Lung microvascular endothelial cell (primary cell): ENCODE results near the gene DSG4. TPM values are rescaled to one million over a fixed set of nuclear protein-coding genes. Genes with fewer than 3 reads are reported as not detected.
A peak's percentile ranks its signal among the peaks of the same experiment; 100 is the strongest.

Source experiments
- DNase-seq, 2 donors: peaks; one replicate each; pipeline versions ENCODE4 v3.0.0 to v3.0.0-alpha.2; 2010; ENCODE audit warnings: low read depth in 2 of 2
- total RNA-seq: library from RNA; depleted of rRNA; stranded (reverse); fragments of >200 nt; gene quantifications from 2 replicates; pipeline ENCODE4 v1.2.1, GENCODE V29; 2014

DSG4 gene
- total RNA-seq, 1 donor from 2014 or later, result not detected

DNA sequence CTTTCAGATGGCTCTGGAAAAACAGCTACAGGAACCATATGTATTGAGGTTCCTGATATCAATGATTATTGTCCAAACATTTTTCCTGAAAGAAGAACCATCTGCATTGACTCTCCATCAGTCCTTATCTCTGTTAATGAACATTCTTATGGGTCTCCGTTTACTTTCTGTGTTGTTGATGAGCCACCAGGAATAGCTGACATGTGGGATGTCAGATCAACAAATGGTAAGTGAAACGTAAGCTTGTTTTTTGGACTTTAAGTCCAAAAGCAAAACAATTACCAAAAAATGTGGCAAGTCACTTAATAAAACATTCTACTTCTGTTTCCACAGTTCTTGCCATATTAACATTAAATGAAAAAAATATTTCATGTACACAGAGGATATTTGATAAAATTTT, 26.8 kb downstream of the DSG4 start:
- no peak for DNase-seq

DNA sequence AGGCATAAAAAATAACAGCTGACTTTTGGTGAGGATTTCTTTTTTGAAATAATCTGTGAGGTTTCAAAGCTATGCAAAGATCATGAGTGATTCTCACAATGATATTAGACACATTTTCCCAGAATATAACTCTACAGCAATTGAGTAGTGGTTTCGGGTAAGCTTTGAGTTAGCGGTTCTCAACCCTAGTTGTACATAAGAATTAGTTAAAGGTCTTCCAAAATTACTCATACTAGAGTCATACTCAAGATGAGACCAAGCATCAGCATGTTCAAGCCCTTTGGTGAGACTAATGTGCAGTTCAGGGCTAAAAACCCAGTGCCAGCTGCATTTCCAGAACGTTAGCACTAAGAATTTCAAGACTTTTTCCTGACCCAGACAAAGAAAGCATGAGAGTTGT, 31.1 kb downstream of the DSG4 start:
- DNase-seq, result no peak

DNA sequence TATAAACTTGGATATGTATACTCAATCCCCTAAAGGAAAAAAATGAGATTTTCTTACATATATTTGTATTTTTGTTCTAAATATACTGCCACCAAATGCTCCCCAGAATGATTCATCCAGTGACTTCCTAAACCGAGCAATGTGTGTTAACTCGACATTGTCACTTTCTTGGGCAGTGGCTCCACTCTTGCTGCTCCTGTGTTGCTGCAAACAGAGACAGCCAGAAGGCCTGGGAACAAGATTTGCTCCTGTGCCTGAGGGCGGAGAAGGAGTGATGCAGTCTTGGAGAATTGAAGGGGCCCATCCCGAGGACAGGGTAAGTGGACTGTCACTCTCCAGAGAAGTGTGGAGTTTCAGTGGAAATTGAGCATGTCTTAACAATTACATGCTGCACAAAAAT, 32.7 kb downstream of the DSG4 start:
- no peak for DNase-seq

DNA sequence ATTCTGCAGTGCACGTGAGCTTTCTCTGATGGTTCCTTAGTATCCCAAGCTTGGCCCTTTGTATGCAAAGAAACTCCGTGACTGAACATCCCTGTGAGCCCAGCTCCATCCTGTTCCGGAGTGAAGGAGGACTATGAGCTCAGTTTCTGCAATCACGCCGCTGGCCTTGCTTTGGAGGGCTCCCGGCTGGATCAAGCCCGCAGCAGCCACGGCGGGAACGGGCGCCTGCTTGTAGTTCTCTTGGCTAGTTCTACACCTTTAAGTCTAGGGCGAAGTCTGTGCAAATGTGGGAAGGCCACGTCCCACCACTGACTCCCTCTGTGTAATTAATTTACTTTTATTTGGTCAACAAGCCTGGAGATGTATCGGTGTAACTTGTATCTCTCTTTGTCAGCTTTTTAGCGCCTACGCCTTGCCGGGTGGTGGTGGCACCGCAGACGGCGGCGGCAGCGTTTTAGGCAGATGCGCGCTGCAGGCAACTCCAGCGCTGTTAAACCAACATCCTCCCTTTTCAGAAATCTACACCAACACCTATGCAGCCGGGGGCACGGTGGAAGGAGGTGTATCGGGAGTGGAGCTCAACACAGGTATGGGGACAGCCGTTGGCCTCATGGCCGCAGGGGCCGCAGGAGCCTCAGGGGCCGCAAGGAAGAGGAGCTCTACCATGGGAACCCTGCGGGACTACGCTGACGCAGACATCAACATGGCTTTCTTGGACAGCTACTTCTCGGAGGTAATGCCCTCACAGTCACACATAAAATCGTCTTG, 34.3 kb downstream of the DSG4 start:
- no peak for DNase-seq

DNA sequence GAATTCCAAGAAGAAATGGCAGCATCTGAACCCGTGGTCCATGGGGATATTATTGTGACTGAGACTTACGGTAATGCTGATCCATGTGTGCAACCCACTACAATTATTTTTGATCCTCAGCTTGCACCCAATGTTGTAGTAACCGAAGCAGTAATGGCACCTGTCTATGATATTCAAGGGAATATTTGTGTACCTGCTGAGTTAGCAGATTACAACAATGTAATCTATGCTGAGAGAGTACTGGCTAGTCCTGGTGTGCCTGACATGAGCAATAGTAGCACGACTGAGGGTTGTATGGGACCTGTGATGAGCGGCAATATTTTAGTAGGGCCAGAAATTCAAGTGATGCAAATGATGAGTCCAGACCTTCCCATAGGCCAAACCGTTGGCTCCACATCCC, 36.6 kb downstream of the DSG4 start:
- DNase-seq, result no peak

DNA sequence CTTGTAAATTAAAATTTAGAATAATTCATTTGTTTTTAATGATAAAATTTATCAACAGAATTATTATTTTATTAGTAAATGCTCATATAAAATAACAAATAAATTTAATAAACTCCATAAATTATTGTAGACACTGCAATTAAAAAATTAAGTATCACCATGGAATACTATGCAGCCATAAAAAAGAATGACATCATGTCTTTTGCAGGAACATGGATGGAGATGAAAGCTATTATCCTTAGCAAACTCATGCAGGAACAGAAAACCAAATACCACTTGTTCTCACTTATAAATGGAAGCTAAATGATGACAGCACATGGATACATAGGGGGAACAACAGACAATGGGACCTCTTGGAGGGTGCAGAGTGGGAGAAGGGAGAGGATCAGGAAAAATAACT, 41.3 kb downstream of the DSG4 start:
- DNase-seq, result no peak

DNA sequence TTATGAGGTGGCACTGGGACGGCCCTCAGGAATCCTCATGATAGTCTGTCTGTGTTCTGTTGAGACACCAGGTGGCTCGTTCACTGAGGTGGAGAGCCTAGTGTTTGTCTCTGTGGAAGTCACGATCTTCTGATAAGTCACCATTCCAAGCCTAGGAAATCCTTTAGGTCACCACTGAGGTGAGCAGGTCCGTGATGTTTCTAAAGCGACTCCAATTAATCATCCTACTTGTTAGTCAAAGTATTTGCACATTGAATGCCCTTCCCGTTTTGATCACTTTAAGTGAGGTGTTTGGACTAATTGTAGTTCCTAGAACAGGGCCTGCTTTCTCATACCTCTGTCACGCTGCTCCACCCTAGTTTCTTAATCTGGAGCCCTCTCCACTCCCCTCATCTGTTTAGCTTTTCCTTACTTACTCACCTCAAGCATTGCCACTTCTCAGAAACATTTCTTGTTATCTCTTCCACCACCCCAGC, 42.9 kb downstream of the DSG4 start:
- DNase-seq, result no peak

DNA sequence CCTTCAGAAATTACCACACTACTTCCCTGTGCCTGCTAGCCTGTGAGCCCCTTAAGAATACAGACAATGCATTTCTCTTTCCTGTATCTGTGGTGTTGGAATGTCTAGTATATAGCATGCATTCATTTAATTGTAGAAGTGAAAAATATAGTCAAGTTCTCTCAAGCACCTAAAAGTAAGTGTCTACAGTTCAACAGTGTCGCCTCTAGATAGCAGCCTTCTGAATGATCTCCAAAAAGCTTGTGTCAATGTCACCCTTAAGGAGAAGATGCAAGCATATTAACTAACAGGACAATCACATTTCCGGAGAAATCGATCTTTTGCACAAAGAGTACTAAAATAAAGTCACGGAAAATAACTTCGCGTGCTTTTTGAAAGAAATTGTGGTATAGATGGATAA, 43.5 kb downstream of the DSG4 start:
- DNase-seq, result no peak

DNA sequence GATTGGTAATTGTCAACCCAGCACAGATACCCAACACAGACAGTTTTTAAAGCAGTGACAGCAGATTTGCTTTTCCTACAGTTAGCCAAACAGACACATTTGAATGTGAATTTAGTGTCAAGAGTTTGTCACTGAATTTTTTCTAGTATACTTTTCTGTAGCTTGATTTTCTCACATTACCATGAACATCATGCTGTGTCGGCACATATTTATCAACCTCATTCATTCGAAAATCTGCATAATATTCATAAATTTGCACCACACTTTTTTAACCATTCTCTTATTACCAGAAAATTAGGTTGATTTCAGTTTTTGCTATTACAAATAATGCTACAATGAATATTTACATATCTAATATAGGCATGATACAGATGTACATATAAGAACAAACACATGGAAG, 43.9 kb downstream of the DSG4 start:
- DNase-seq, result no peak

DNA sequence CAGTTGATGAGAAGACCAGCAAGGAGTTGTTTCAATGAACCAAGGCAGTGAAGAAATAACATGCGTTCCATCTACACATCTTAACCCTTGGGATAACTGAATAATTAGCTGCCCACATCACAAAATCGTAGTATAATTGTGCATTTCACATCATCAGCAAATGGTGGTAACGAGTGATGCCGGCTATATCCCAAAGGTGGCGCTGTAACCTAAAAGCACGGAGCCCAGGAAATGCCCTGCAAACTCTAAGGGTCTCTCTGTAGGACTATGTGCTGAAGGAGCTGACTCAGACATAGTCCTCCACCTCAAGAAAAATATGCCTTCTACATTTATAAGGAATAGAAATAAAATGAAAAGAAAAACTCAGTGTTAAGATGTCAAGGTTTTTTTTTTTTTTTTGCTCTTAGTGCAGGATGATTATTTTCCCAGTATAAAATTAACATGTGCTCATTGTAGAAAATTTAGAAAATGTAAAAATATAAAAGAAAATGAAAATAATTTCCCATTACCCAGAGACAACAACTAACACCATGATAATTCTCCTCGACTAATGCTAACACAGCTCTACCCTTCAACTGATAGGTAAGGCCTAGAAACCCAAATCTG, 47.9 kb downstream of the DSG4 start:
- peak in 1 of 2 donors; percentile 8 for DNase-seq

DNA sequence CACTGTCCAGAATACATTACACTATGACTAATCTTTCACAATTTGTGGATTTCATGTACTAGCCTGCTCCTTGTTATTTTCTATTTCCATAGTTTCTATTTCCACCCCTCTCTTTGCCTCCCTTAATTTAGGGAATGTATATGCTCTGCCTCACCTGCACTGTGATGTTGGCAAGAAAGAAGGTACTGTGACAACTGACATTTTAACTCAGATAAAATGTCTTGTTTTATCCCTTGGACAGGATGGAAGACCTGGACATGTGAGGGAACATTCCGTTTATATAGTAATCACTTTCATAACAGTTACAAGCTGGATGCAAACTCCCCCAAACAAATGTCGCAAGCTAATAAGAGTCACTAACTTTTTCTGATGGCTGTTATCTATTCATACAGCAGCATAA, 49.4 kb downstream of the DSG4 start:
- no peak for DNase-seq

DNA sequence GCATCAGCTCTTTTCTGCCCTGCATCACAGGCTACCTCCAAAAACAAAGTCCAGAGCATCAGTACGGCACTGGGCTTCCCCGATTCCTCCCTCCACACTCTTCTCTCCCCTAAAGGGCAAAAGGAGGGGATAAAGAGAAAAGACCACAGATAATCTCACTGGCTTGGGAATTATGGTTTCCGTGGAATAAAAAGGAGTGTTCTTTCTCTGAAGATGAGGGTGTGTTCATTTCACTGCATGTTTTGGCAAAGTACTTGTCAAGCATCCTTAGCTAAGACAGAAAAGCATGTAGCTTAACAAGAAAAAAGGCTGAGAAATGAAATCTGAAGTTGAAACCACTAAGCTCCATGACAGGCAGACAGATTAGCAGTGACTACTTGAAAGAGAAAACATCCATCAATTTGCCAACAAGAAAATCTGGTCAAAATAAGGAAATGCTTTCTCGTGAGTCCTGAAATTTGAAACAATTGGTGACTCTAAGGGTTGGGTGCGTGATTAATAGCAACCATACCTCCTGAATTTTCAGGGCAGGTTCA, 50.4 kb downstream of the DSG4 start:
- no peak for DNase-seq

DNA sequence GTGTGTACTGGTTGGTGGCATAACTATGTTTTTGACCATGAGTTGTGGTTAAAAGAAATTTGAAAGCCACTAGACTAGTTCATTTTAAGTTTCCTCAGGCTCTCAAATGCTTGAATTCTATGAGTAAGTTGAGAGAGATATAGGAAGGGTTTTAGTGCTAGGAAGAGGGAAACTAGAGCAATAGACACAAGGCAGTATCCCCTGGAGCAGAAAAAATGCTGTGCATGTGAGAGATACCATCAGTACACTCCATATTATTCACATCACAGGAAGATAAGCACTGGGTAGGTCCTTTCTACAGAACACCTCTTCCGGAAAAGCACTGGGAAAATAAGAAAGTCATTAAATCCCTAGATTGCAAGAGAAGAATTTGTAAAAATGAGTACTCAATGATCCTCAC, 51.6 kb downstream of the DSG4 start:
- DNase-seq, result no peak

DNA sequence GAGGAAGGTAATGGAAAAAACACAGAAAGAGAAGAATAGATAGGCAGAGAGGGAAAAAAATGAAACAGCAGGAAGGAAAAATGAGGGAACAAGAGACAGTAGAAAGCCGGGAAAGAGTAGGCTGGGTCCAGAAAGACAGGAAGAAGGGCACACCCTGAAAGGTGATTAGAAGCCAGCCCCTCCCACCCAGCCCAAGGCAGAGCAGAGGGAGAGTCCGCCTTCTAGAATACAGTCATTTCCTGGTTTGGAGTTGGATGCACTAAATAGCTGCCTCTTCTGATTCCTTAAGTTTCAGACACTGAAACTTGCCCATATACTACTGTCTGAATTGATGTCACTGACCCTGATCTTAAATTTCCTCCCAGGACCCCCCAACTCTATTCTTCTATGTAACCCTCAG, 53.0 kb downstream of the DSG4 start:
- no peak for DNase-seq

DNA sequence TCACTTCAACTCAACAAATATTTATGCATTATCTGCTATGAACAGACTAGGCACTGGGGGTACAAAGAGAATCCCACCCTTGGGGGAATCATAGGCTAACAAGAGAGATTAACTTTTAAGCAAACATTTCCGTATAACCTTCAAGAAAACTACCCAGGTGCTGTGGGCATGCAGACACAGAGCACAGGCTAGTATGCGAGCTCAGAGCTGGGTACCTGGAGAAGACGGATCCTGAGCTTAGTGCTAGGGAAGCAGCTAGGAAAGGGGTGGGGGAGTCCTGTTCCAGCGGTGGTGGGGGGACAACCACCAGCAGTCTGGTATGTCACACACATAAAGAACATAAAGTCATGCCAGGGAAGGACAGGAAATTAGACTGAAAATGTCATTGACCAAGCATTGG, 53.5 kb downstream of the DSG4 start:
- DNase-seq, result no peak

DNA sequence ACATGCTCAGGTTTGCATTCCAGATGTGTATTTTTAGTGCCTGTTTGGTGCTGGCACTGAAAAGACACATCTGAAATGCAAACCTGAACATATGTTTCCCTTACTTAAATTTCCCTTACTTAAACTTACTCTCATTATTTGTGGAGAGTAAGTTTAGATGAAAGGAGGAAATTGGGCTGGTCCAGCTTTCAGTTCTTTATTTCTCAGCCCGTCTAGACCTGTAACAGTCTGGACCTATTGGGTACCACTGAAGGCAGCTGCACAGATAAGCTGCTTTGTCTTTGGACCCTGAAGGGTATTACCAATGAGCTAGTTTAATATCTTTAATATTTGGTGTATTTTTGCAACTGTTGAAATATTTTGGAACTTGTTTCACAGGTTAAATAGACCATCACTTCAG, 54.0 kb downstream of the DSG4 start:
- no peak for DNase-seq

DNA sequence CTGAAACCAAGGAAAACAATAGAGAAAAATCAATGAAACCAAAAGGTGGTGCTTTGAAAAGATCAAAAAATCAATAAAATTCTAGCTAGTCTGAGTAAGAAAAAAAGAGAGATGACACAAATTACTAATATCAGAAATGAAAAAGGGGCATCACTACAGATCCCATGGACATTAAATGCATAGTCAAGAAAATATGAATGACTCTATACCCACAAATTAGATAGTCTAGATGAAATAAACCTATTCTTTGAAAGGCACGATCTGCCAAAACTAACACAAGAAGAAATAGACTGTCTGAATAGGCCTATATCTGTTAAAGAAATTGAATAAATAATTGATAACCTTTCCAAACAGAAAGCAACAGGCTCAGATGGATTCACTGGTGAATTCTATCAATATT, 55.7 kb downstream of the DSG4 start:
- DNase-seq, result no peak

DNA sequence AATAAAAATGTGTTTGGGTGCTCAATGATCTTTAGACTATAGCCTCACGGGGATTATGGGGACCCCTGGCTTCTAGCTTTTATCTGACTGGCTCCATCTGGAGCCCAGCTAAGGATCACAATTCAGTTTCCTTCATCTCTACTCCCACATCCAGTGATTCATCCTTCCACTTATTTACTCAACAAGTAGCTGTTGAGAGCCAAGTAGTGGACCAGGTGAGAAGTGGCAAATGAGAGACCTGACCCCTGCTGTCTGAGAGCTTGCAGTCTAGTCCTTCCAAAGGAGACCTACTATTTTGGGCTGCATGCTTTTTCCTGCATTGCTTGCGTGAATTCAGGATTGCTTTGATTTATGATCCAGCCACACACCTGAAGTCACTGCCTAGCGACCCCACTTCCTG, 60.2 kb downstream of the DSG4 start:
- DNase-seq, result no peak

DNA sequence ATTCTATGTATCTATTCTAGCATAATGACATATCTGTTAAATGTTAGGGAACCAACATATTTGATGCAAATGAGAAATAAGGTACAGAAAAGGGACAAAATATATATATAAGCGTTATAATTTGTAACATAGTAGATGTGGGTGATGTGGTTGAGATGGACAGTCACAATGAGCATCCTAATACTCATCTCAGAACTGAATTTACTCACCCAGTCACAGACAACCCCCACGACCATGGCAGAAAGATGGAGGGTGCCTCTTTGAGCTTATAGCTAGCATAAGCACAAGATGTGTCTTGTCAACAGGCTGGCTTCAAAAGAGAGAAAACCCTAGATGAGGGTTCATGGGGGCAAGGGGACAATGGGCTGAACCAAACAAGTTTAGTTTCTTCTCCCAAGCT, 61.8 kb downstream of the DSG4 start:
- DNase-seq, result no peak

DNA sequence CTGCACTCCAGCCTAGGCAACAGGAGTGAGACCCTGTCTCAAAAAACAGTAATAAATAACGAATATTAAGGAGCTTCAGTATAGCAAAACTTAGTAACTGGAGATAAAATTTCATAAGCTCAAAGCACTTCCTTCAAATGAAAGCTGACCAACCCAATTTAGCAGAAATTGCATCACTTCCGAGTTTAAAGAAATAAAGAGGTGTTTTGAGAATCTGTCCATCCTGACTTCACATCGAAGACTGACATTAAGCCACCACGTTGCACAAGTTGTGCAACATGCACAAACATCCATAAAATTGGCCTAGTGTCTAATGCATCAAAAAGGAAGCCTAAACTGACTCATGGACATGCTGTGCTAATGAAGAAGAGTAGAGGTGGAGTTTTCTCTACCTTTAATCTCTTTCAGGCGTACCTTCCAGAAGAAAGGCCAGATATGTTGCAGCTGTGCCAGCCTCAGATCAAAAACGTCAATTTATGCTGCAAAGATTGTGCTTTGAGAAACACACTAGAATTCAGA, 63.3 kb downstream of the DSG4 start:
- DNase-seq, result no peak

DNA sequence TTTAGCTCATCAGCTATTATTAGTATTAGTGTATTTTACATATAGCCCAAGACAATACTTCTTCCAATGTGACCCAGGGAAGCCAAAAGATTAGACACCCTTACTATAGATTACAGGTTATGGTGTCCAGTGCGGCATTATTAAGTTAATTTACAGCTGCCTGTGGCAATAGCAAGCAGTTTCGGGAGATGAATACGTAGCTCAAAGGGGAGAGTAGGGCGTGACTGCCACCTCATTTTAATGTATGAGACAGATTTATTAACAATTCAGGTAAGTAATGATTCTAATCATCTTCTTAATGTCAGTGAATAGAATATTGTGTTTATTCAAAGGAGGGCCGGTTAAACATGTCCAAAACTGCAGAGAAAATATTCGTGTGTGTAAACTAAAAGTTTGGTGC, 64.2 kb downstream of the DSG4 start:
- no peak for DNase-seq

DNA sequence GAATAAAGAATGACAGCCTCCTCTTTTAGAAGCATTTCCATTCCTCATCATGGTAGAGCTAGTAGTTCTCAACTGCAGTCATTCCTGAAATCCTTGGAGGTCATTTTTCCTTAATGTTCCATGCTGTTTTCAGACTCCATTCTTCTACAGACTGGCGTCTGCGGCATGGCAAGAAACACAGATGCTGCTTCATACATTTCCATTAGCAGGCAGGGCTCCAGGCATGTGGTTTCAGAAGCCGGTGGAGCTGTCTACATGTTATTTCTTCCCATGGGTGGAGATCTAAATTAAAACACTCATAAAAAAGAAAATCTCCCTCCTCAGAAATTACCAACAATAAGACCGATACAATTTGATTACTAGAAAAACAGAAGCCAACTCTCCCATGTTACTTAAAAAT, 64.9 kb downstream of the DSG4 start:
- no peak for DNase-seq

DNA sequence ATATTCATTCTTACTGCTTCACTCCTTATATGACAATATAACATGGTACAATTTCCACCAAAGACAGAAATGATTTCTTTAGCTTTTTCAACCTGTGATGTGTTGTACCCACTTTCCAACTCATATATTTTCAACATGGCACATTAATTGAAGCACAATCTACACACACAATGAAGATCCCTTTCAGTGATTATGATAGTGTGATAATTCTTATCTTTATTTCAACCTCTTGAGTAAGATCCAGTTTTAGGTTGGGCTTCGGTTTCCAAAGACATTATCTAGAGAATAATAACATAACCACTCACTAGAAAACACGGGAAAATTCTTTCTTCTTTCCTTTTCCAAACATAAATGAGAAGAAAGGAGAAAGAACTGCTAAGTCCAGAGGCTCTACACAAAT, 67.6 kb downstream of the DSG4 start:
- no peak for DNase-seq
